ENCODE measurements around the gene VPS13C.

DNA sequence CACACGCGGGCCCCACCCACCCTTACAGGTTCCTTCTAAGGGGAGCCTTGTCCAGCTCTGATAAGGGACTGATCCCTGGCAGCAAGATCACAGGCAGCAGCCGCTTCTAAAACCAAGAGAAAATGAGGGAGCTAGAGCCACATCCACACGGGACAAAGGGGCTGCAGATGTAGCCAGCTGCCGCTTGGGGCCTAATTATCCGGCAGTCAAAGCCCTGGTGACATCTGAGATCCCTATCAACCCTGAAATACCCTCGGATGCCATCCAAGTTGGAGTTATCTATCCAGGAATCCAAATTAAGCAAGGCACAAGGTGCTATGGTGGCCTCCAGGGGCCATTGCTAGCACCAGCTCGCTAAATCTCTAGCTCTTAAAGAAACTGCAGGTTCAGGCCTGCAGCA, 248.3 kb downstream of the VPS13C start:
- TF ChIP-seq, protein P1, sequence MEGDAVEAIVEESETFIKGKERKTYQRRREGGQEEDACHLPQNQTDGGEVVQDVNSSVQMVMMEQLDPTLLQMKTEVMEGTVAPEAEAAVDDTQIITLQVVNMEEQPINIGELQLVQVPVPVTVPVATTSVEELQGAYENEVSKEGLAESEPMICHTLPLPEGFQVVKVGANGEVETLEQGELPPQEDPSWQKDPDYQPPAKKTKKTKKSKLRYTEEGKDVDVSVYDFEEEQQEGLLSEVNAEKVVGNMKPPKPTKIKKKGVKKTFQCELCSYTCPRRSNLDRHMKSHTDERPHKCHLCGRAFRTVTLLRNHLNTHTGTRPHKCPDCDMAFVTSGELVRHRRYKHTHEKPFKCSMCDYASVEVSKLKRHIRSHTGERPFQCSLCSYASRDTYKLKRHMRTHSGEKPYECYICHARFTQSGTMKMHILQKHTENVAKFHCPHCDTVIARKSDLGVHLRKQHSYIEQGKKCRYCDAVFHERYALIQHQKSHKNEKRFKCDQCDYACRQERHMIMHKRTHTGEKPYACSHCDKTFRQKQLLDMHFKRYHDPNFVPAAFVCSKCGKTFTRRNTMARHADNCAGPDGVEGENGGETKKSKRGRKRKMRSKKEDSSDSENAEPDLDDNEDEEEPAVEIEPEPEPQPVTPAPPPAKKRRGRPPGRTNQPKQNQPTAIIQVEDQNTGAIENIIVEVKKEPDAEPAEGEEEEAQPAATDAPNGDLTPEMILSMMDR (IDR thresholded peaks at IDR 0.05) = no peak
- no peak for TF ChIP-seq ZC3H11A (IDR thresholded peaks at IDR 0.05)
- TF ChIP-seq SMC3 (IDR thresholded peaks at IDR 0.05) = no peak
- no peak for TF ChIP-seq MYC (IDR thresholded peaks at IDR 0.05; ENCODE audit: borderline replicate concordance, low read length)
- no peak for TF ChIP-seq CEBPB (IDR thresholded peaks at IDR 0.05)

All from A549 (cell line).